Bone marrow (tissue), 2 donors: Measurements from ENCODE around the gene ABHD11.
"Not testable (repeated sequence)": the region's sequence is repeated elsewhere in the genome, so short reads cannot be mapped to it uniquely, and the experiment has no call there.

Experiments
- DNase-seq, 2 donors: peaks; one replicate each; lab custom pipeline; 2025; lab: John Stamatoyannopoulos, UW

ABHD11 gene

DNA sequence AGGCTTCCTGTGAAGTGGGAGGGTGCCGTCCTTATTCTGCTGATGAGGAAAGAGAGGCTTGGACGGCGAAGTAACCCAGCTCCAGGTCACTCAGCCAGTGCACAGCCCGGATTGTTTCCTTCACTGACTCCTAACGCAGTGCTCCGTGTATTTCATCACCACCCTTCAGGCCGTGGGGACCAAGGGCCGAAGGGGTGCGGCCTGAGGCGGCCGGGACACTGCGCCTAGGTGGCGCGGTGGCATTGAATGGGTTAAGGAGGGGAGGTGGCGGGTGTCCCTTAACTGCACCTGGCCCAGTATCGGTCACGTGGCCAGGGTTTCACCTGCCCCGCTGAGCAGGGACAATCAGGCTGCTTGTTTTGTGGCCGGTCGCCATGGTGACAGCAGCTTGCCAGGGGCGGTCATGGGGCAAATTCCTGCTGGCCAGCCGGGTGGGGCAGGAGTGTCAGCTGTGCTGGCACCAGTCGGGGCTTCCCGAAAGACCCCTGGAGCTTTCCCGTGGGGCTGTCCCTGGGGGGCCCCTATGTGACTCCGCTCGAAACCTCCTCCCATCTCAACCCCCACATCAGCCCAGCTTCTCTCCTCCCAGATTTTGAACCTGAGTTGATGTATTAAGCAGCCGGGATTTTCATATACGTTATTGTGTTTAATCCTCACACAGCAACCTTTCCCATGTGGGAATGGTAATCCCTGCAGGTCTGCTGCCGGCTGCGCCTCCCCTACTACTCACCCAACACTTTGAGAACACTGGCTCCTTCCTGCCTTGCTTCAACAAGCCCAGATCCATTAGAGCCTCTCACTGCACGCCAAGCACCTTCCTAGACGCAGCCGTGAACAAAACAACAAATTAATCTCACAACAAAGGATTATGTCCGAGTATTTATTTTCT lies 4.4 kb upstream of the ABHD11 start:
- no peak for DNase-seq

DNA sequence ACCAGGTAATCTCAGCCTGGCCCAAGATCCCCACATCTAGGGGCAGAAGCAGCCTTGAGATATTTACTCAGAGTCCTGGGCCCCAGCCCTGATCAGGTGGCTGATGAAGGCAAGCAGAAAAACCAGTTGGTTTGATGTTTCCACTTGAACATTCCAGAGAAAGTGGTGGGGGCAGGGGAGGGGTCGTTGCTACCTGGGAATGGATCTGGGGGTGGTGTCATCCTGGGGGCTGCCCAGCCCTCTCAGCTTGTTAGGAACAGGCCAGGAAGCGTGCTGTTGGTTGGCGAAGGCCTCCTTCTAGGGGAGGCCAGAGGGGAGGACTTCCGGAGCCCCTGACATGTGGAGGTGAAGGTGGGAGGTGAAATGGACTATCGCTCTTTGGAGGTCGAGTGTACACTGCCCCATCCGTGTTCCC lies 3.7 kb upstream of the ABHD11 start:
- DNase-seq = no peak

DNA sequence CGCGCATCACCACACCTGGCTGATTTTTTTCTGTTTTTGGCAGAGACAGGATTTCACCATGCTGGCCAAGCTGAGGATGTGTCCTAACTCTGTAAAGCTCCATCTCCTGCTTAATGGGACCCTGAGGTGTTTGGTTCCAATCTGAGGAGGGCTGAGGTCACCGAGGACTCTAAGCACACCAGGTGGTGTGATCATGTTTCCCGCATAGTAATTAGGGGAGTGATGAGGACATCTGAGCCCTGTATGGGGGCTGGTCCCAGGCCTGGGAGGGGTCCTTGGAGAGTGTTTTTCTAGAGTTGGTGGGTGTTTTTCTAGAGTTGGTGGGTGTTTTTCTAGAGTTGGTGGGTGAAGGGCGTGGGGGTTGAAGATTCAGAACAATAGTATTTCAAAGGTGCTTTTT lies 3.0 kb upstream of the ABHD11 start:
- no peak for DNase-seq

DNA sequence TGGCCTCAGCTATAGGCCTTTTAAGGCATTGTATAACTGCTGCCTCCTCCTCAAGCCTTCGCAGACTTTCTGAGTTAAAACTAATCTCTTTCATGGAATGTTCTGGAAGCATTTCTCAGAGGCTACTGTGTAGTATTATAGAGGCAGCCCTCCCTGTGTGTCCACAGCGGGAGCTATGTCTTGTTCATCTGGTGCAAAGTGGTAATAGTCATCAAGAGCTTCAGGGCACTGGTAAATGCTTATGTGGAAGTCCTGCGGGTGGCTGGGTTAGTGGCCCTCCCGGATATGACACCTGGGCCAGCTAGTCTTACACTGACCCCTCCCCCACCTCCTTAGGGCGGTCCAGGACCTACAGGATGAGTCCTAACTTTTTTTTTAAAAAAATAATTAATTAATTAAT lies 2.2 kb upstream of the ABHD11 start:
- no peak for DNase-seq

DNA sequence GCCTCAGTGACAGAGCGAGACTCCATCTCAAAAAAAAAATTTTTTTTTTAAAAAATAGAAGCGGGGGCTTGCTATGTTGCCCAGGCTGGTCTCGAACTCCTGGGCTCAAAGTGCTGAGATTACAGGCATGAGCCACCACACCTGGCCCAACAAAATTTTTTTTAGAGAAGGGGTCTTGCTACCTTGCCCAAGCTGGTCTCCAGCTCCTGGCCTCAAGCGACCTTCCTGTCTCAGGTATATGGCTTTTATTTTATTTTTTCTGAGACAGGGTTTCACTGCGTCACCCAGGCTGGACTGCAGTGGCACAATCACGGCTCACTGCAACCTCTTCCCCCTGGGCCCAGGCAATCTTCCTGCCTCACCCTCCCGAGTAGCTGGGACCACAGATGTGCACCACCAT lies 1.6 kb upstream of the ABHD11 start:
- no peak for DNase-seq

DNA sequence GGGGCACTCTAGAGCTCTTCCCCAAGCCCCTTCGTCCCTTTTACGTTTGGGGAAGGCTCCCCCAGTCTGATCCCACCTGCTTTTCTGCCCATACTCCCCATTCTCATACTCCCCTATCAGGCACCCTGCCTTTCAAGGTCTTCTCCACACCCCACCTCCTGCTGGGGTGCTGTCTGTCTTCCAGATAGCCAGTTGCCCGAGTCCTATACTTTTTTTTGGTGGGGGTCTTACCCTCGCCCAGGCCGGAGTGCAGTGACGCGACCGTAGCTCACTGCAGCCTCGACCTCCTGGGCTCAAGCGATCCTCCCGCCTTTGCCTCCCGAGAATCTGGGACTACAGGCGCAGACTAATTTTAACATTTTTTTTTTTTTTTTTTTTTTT lies 775 bp upstream of the ABHD11 start:
- DNase-seq = no peak

DNA sequence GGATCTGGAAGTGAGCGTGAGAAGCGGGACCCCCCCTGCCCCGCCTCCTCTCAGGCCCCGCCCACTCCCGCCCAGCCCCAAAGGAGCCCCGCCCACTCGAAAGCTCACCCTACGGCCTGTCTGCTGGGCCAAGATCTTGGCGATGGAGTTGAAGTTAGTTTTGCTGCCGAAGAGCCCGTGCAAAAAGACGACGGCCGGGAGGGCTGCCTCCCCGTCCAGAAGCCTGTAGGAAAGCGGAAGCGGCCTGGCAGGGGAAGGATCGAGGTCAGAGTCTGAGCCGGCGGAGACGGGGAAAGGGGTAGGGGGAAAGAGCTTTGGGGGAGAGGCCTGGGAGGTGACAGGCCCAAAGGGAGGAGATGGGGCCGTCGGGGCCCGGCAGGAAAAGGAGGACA lies 386 bp downstream of the ABHD11 start:
- peak; percentile 15 to 40 for DNase-seq

DNA sequence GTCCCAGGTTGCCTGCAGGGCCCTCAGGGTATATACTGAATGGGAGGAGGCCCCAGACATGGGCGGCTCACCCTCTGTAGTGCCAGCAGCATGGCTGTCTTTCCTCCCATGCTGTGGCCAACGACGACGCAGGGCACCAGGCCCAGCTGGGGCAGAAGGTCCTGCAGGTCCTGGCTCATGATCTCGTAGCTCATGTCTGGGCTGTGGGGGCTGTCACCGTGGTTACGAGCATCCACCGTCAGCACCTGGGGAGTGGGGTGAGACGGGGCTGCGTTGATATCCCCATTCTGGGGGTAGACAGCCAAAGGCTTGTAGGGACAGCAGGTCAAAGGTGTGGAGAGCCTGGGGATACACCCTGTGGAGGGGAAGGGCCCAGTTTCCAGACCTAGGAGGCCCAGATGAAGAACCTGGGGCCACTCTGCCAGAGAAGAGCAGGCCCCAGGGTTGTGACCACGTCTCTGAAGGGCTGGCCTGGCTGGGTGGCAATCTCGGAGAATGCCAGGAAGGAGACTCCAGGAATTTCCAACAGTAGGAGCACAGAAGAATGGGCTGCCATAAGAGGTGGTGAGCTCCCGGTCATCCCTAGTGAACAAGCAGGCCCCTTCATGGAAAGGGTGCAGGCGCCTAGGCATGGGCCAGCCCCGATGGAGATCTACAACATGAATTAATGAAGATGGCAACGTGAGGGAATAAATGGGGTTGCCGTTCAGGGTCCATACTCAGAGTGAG lies 947 bp downstream of the ABHD11 start:
- no peak for DNase-seq

DNA sequence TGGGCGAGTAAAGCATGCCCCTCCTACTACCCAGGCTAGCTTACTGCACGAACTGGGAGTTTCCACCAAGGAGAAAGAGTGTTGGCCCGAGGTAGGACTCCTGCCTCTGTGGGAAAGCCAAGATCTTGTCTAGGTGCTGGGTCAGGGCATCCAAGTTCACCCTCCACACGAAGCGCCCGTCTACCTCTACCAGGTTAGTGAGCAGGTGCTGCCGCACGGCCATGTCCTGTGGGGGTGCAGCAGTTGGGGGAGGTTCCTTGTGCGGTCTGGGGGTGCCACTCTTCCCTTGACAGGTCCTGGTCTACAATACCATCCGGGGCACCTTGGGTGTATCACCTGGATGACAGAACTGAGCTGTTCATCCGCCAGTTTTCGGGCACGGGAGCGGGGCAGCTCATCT lies 1.7 kb downstream of the ABHD11 start:
- no peak for DNase-seq

DNA sequence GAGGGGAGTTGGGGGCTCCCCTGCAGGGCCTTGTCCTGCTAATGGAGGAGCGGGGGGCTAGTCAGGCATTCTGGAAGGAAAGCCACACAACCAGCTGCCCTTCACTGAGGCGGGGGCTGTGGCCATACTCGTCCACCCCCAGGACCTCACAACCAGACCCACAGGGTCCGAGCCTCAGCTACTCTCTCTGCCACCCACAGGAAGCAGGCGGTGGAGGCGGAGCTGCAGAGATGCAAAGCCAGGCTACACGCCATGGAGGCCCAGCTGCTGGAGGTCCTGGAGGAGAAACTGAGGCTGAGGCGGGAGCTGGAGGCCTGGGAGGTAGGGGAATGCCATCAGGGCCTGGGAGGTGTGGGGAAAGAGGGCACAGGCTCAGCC lies 3.1 kb downstream of the ABHD11 start:
- no peak for DNase-seq

DNA sequence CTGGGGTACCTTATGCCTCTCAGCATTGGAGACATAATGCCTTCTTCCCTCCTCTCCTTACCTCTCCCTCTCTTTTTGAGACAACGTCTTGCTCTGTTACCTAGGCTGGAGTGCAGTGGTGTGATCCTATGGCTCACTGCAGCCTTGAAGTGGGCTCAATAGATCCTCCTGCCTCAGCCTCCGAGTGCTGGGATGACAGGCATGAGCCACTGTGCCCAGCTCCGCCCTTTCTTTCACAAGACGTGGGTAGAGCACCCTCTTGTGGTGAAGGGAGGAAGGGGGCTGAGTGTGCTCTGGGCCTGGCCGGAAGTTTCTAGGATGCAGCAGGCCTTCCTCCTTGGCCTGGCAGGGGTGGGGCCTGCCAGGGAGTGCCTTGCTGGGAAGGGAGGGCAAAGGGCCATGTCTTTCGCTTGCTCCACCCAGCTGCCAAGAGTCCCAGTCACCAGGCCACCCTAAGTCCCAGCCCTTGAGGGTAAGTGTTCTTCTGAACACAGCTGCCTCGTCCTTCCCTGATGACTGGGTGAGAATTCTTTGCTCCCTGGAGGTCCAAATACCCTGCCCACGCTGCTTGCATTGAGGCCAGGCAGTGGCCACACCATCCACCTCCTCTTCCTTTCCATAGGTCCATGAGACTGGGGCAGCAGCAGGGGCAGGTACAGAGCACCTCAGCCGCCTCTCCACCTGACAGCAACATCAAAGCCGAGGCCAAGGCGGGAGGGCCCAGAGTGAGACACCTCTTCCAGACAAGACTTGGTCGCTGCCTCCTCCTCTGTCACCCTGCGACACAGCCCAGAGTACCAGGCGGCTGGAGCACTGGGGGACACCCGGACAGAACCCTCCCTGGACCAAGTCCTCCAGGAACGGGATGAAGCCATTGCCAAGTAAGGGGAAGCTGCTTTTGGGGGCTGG lies 3.7 kb downstream of the ABHD11 start:
- peak; percentile 69 to 89 for DNase-seq

DNA sequence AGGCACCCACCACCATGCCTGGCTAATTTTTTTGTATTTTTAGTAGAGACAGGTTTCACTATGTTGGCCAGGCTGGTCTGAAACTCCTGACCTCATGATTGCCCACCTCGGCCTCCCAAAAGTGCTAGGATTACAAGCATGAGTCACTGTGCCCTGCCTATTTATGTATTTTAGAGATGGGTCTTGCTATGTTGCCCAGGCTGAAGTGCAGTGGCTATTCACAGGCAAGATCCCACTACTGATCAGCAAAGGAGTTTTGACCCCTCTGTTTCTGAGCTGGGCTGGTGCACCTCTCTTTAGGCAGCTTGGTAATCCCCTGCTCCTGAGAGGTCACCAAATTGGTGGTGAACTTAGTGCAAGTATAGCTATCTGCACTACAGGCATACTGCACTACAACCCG lies 6.2 kb downstream of the ABHD11 start:
- no peak for DNase-seq

DNA sequence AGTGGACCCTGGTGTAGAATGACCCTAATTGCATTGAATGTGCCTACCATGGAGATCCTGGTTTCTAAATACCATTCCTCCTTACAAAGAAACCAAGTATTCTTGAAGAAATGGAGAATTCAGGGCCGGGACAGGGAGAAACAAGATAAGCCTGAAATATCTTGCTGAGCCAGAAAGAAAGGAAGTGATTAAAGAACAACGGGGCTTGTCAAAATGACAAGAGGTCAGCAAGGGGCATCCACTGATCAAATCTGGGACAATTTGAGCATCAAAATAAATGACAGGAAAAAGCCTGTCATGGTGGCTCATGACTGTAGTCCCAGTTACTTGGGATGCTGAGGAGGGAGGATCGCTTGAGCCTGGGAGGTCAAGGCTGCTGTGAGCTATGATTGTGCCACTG lies 8.1 kb downstream of the ABHD11 start:
- no peak for DNase-seq

DNA sequence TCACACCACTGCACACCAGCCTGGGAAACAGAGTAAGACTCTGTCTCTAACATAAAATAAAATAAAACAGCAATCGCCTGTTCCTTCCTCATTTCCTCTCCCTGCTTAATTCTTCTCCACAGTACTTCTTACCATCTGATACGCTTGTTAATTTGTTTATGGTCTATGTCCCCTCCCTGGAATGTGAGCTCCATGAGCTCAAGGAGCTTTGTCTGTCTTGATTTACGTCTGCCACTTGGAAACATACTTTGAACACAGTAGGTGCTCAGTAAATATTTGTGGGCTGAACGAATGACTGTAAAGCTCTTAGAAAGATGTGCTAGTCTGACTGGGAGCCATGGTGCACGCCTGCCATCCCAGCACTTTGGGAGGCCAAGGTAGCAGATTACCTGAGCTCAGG lies 10.1 kb downstream of the ABHD11 start:
- no peak for DNase-seq

DNA sequence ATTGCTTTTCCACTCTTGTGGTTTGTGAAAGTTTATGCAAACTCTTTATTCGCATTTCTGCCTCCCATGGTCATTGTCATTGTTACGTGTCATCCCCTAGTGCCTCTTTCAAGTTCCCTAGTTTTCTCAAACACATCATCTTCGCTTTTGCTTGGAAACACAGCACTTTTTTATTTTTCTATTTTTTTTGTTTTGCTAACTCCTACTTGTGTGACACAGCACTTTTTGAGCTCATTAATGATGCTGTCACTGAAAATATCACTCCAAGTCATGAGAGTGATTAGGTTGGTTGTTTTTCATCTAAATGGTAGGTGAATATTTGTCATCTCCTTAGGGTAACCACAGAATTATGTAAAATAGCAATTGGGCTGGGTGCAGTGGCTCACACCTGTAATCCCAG lies 10.7 kb downstream of the ABHD11 start:
- no peak for DNase-seq

DNA sequence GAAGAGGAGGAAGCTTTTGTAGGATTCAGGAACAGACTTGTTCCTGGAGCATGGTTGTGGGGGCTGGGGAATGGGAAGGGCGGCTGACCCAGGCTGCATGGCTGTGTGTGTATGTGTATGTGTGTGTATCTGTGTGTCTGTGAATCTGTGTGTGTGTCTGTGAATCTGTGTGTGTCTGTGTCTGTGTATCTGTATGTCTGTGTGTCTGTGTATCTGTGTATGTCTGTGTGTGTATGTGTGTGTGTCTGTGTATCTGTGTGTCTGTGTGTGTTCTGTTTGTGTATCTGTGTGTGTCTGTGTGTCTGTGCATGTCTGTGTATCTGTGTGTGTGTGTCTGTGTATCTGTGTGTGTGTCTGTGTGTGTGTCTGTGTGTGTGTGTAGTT lies 12.5 kb downstream of the ABHD11 start:
- DNase-seq = no peak

DNA sequence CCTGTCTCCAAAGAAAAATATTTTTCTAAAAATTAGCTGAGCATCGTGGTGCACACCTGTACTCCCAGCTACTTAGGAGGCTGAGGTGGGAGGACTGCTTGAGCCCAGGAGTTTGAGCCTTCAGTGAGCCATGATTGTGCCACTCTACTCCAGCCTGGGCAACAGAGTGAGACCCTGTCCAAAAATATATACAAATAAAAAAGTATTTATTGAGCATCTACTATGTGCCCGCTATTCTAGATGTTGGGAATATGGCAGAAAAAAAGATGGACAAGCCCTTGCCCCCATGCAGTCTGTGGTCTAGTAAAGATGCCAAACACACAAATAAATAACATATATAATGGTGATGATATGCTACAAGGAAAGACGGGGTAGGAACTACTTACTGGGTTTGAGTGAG lies 14.8 kb downstream of the ABHD11 start:
- DNase-seq = no peak

DNA sequence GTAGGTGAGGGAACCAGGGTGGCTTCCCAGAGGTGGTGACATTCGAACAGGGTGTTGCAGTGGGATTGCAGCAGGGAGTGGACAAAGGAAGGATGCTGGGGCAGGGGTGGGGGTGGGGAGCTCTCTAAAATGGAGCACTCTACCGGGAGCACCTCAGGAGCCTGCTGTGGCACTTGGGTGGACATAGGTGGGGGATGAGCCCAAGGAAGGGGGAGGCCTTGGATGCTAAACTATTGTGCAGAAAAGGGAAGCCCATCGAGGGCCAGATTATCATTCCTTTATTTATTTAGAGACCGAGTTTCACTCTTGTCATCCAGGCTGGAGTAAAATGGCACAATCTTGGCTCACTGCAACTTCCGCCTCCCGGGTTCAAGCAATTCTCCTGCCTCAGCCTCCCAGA lies 15.8 kb downstream of the ABHD11 start:
- DNase-seq = no peak

DNA sequence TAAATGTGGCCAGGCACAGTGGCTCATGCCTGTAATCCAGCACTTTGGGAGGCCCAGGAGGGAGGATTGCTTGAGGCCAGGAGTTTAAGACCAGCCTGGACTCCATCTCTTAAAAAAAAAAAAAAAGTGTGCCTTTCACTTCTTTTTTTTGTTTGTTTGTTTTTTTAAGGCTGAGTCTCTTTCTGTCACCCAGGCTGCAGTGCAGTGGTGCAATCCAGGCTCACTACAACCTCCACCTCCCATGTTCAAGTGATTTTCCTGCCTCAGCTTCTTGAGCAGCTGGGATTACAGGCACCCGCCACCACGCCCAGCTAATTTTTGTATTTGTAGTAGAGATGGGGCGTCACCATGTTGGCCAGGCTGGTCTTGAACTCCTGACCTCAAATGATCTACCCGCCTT lies 16.4 kb downstream of the ABHD11 start:
- DNase-seq = not testable (repeated sequence)

DNA sequence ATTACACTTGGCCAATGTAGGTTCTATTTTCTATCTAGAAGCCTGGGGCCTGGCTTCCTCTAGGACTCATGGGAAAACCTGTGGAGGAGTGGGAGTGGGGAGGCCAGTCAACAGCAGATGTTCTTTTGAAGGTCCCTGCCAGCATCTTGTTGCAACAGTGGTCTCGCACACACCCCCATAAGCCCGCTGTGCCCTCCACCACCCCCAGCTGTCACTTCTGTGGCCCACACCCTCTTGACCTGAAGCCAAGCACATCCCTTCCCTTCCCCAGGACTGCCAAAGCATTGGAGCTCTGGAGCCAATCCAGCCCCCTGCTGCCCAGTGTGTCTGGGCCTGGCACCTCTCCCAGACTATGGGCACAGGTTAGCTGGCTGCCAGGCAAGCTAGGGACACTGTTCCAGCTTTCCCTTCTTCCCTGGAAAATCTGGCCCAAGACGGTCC lies 17.2 kb downstream of the ABHD11 start:
- DNase-seq = no peak

DNA sequence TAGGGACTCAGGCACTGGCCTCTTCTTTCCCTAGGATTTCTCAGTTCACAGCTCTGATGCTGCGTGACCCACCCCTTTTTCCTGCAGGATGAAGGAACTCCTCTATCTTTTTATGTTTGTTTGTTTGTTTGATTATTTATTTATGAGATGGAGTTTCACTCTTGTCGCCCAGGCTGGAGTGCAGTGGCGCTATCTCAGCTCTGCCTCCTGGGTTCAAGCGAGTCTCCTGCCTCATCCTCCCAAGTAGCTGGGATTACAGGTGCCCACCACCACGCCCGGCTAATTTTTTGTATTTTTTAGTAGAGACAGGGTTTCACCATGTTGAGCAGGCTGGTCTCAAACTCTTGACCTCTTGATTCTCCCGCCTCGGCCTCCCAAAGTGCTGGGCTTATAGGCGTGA lies 18.2 kb downstream of the ABHD11 start:
- not testable (repeated sequence) for DNase-seq

DNA sequence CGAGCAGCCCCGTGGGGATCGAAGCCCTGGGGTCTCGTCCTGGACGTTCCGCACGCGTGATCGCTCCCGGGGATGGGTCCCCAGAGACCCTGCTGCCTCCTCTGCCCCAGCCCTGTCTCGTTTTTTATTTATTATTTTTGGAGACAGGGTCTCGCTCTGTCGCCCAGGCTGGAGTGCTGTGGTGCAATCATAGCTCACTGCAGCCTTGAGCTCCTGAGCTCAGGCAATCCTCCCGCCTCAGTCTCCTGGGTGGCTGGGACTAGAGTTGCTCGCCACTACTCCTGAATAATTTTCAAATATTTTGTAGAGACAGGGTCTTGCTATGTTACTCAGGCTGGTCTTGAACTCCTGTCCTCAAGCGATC lies 18.8 kb downstream of the ABHD11 start:
- no peak for DNase-seq
